B cell (primary cell): ENCODE data around the gene CPD.

Experiments used
- CTCF ChIP-seq: fragments of 200-600 bp; IDR thresholded peaks from one replicate; pipeline ENCODE4 v1.8.0; 2022; ENCODE audit warnings: antibody characterized with exemption, mild to moderate bottlenecking
- EZH2 ChIP-seq: IDR thresholded peaks from 2 replicates; pipeline ENCODE4 v1.6.1; 2012; ENCODE audit warnings: borderline replicate concordance, low read depth, mild to moderate bottlenecking, moderate library complexity, low read length; ENCODE audit not compliant: insufficient read depth, poor library complexity, severe bottlenecking

GRCh38 chr17:30345089-30345433, 33.7 kb upstream of the CPD start:
- TF ChIP-seq CTCF: no peak
- no peak for TF ChIP-seq EZH2
